ENCODE measurements around the gene CCDC63. TPM values are rescaled to one million over a fixed set of nuclear protein-coding genes. Genes with fewer than 3 reads are reported as not detected.

CCDC63 gene
- total and polyA plus RNA-seq, 4 donors, result not detected

DNA sequence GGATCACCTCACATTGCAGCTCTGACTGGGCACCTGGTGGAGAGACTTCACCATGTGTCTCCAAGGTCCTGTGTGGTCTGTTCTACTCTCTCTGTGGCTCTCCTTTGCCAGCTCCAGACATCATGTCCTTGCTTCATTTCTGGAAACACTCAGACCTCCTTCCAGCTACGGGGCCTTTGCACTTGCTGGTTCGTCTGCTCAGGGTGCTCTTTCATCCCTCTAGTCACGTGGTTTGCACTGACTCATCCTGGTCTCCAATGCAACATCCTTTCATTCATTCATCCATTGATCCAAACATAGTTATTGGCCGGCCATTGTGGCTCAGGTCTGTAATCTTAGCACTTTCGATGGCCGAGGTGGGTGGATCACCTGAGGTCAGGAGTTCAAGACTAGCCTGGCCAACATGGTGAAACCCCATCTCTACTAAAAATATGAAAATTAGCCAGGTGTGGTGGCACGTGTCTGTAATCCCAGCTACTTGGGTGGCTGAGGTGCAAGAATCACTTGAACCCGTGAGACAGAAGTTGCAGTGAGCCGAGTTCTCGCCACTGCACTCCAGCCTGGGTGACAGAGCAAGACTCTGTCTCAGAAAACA is 23.9 kb upstream of the CCDC63 start:
- DNase-seq, result no peak
- no peak for ATAC-seq (ENCODE audit: insufficient read depth, low FRiP score)
- TF ChIP-seq, protein P1, sequence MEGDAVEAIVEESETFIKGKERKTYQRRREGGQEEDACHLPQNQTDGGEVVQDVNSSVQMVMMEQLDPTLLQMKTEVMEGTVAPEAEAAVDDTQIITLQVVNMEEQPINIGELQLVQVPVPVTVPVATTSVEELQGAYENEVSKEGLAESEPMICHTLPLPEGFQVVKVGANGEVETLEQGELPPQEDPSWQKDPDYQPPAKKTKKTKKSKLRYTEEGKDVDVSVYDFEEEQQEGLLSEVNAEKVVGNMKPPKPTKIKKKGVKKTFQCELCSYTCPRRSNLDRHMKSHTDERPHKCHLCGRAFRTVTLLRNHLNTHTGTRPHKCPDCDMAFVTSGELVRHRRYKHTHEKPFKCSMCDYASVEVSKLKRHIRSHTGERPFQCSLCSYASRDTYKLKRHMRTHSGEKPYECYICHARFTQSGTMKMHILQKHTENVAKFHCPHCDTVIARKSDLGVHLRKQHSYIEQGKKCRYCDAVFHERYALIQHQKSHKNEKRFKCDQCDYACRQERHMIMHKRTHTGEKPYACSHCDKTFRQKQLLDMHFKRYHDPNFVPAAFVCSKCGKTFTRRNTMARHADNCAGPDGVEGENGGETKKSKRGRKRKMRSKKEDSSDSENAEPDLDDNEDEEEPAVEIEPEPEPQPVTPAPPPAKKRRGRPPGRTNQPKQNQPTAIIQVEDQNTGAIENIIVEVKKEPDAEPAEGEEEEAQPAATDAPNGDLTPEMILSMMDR (IDR thresholded peaks at IDR 0.05; ENCODE audit: control extremely low read depth, extremely low read depth), result no peak
- WGBS, 2 donors, result 87 to 91% methylated on average over 10 of the region's 10 CpGs
- Histone ChIP-seq H3K4me3 (no peak overlapping the region), H3K4me1 (ENCODE audit: control insufficient read depth in 5 of 5, insufficient read depth in 5 of 5, low read length in 5 of 5) (no peaks in the 10 kb centered on the region), H3K27me3 (ENCODE audit: control insufficient read depth in 3 of 3, insufficient read depth in 3 of 3, low read length in 2 of 3) (peaks cover 0 to 3% (median 0%) of the 10 kb centered on the region in 3 donors), H3K9me3 (ENCODE audit: control insufficient read depth in 4 of 4, insufficient read depth in 3 of 4, low read length in 3 of 4) (no peaks in the 10 kb centered on the region), H3K9ac (ENCODE audit: insufficient read depth in 1 of 2, low read length in 2 of 2) (no peak overlapping the region), H3K36me3 (ENCODE audit: control insufficient read depth in 4 of 4, insufficient read depth in 4 of 4, low read length in 4 of 4) (no peaks in the 10 kb centered on the region), H3K27ac (ENCODE audit: low read depth in 1 of 2, low read length in 1 of 2) (no peak overlapping the region)

GRCh38 chr12:110824342-110824741 is 22.4 kb upstream of the CCDC63 start:
- TF ChIP-seq, protein P1 (IDR thresholded peaks at IDR 0.05; ENCODE audit: control extremely low read depth, extremely low read depth), result no peak
- no peak overlapping the region for H3K4me3 ChIP-seq
- no peaks in the 10 kb centered on the region for H3K36me3 ChIP-seq (ENCODE audit: control insufficient read depth in 4 of 4, insufficient read depth in 4 of 4, low read length in 4 of 4)
- DNase-seq (no peak), ATAC-seq (ENCODE audit: insufficient read depth, low FRiP score) (no peak)
- no peaks in the 10 kb centered on the region for H3K4me1 ChIP-seq (ENCODE audit: control insufficient read depth in 5 of 5, insufficient read depth in 5 of 5, low read length in 5 of 5)
- WGBS, 2 donors, result 73 to 81% methylated on average over 2 of the region's 2 CpGs
- H3K27me3 ChIP-seq (ENCODE audit: control insufficient read depth in 3 of 3, insufficient read depth in 3 of 3, low read length in 2 of 3), result peaks cover 0 to 3% (median 0%) of the 10 kb centered on the region in 3 donors
- no peak overlapping the region for H3K9ac ChIP-seq (ENCODE audit: insufficient read depth in 1 of 2, low read length in 2 of 2)
- no peak overlapping the region for H3K27ac ChIP-seq (ENCODE audit: low read depth in 1 of 2, low read length in 1 of 2)
- no peaks in the 10 kb centered on the region for H3K9me3 ChIP-seq (ENCODE audit: control insufficient read depth in 4 of 4, insufficient read depth in 3 of 4, low read length in 3 of 4)

GRCh38 chr12:110825530-110825929 is 21.3 kb upstream of the CCDC63 start:
- 85 to 92% methylated on average over 4 of the region's 4 CpGs for WGBS, 2 donors
- peaks cover 0 to 3% (median 0%) of the 10 kb centered on the region in 3 donors for H3K27me3 ChIP-seq (ENCODE audit: control insufficient read depth in 3 of 3, insufficient read depth in 3 of 3, low read length in 2 of 3)
- no peaks in the 10 kb centered on the region for H3K4me1 ChIP-seq (ENCODE audit: control insufficient read depth in 5 of 5, insufficient read depth in 5 of 5, low read length in 5 of 5)
- no peak for DNase-seq
- H3K4me3 ChIP-seq, result no peak overlapping the region
- ATAC-seq (ENCODE audit: insufficient read depth, low FRiP score), result no peak
- no peak overlapping the region for H3K9ac ChIP-seq (ENCODE audit: insufficient read depth in 1 of 2, low read length in 2 of 2)
- TF ChIP-seq, protein P1 (IDR thresholded peaks at IDR 0.05; ENCODE audit: control extremely low read depth, extremely low read depth), result no peak
- H3K9me3 ChIP-seq (ENCODE audit: control insufficient read depth in 4 of 4, insufficient read depth in 3 of 4, low read length in 3 of 4), result no peaks in the 10 kb centered on the region
- no peak overlapping the region for H3K27ac ChIP-seq (ENCODE audit: low read depth in 1 of 2, low read length in 1 of 2)
- no peaks in the 10 kb centered on the region for H3K36me3 ChIP-seq (ENCODE audit: control insufficient read depth in 4 of 4, insufficient read depth in 4 of 4, low read length in 4 of 4)

Data from lung (tissue), 12 donors.